Measurements from ENCODE around the gene ADGRV1. TPM values are rescaled to one million over a fixed set of nuclear protein-coding genes. Genes with fewer than 3 reads are reported as not detected.

ADGRV1 gene
- total and polyA plus RNA-seq, 12 donors, result 0.03 to 1.4 (median 0.44) TPM; not detected in 6

- H3K4me3 ChIP-seq, result no peak overlapping the region
- DNase-seq, result peak in 1 of 2 donors; percentile 23
- H3K9me3 ChIP-seq, result no peaks in the 10 kb centered on the region
- H3K4me1 ChIP-seq, result peaks cover 0 to 20% (median 16%) of the 10 kb centered on the region in 9 donors
- no peaks in the 10 kb centered on the region for H3K27me3 ChIP-seq
- H3K27ac ChIP-seq, result peak overlapping the region in 8 of 10 donors; percentile 33 to 83 (median 59)
- whole genome bisulfite sequencing, 2 donors, result 35 to 68% methylated on average over 1 of the region's 1 CpG
- no peak for TF ChIP-seq CTCF (IDR thresholded peaks at IDR 0.05)
- no peaks in the 10 kb centered on the region for H3K36me3 ChIP-seq
- ATAC-seq, result peak in 7 of 8 donors; percentile 21 to 73 (median 58)
- intact Hi-C loops (cut with DNase I), result loop anchor here in 5 of 10 donors (10.0 kb wide), 2 partner anchors 88 to 108 kb away; no protein-coding TSS in a partner anchor
These were observed 654.1 kb downstream of the ADGRV1 start for GRCh38 chr5:91212714-91213092.

Other genes starting within 250 kb of the ADGRV1 start
- gene CETN3, start 149.0 kb upstream of the ADGRV1 start, total RNA-seq, result 10 to 100 TPM; 17.2 to 26.6 (median 21.3) TPM
- 10 to 100 TPM; 14.4 to 18.4 TPM for gene CETN3, start 149.0 kb upstream of the ADGRV1 start, polyA plus RNA-seq
- gene MBLAC2, start 84.0 kb upstream of the ADGRV1 start, total RNA-seq, result 1 to 10 TPM; 3.1 to 4.8 (median 3.5) TPM
- gene MBLAC2, start 84.0 kb upstream of the ADGRV1 start, polyA plus RNA-seq, result 1 to 10 TPM; 1.0 to 1.3 TPM
- 1 to 10 TPM in 2 of 10 donors, under 1 TPM in 8; 0.13 to 2.1 (median 0.54) TPM for gene POLR3G, start 83.9 kb upstream of the ADGRV1 start, total RNA-seq
- gene POLR3G, start 83.9 kb upstream of the ADGRV1 start, polyA plus RNA-seq, result 1 to 10 TPM in 1 of 2 donors, under 1 TPM in 1; 0.38 to 2.0 TPM
- gene LYSMD3, start 29.2 kb upstream of the ADGRV1 start, total RNA-seq, result 10 to 100 TPM; 15.2 to 26.7 (median 19.6) TPM
- gene LYSMD3, start 29.2 kb upstream of the ADGRV1 start, polyA plus RNA-seq, result 1 to 10 TPM; 5.8 to 9.8 TPM

All from heart right ventricle (tissue), 16 donors.